GM12892 (cell line): ENCODE results near the gene PCAT7.

Experiments used
- POLR2A ChIP-seq: IDR thresholded peaks from 2 replicates; pipeline ENCODE4 v1.6.1; 2011; ENCODE audit warnings: low read depth, low read length, control low read depth
- POLR2AphosphoS5 ChIP-seq: IDR thresholded peaks from 2 replicates; pipeline ENCODE4 v1.6.1; 2011; ENCODE audit warnings: low read depth, low read length, control low read depth
- TAF1 ChIP-seq: IDR thresholded peaks from 2 replicates; pipeline ENCODE4 v1.6.1; 2011; ENCODE audit warnings: low read depth, mild to moderate bottlenecking, control low read depth, low read length, borderline replicate concordance

DNA sequence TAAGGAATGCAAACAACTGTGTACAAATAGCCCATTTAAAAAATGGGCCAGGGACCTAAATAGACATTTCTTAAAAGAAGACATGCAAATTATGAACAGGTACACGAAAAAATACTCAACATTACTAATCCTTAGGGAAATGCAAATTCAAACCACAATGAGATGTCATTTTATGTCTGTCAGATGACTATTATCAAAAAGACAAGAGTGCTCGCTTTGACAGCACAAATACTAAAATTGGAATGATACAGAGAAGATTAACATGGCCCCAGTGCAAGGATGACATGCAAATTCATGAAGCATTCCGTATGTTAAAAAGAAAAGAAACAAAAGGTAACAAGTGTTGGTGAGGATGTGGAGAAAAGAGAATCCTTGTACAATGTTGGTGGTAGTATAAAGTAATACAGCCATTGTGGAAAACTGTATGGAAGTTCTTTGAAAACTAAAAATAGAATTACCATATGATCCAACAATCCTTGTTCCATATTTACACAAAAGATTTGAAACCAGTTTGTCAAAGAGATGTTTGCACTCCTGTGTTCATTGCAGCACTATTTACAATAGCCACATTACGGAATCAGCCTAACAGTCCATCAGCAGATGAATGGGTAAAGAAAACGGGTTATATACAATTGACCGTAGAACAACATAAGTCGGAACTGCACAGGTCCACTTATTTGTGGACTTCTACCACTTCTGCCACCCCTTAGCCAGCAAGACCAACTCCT, 47.2 kb upstream of the PCAT7 start:
- TF ChIP-seq TAF1, result no peak
- TF ChIP-seq POLR2AphosphoS5, result no peak
- no peak for TF ChIP-seq POLR2A
